AG10803 (cell line): Measurements from ENCODE around the gene MAT2A.

Experiments
- DNase-seq: peaks from one replicate; pipeline ENCODE4 v3.0.0; 2010; ENCODE audit warnings: low read depth
- H3K4me3 ChIP-seq: 2 replicates; pipeline ENCODE4 v1.5.1; 2011; ENCODE audit warnings: mild to moderate bottlenecking, low read length, control low read depth
- TF ChIP-seq, protein P1 (sequence below): conservative IDR thresholded peaks from 2 replicates; pipeline ENCODE4 v1.5.1; 2011; ENCODE audit warnings: mild to moderate bottlenecking, low read length, control low read depth, inconsistent platforms

The MAT2A gene

DNA sequence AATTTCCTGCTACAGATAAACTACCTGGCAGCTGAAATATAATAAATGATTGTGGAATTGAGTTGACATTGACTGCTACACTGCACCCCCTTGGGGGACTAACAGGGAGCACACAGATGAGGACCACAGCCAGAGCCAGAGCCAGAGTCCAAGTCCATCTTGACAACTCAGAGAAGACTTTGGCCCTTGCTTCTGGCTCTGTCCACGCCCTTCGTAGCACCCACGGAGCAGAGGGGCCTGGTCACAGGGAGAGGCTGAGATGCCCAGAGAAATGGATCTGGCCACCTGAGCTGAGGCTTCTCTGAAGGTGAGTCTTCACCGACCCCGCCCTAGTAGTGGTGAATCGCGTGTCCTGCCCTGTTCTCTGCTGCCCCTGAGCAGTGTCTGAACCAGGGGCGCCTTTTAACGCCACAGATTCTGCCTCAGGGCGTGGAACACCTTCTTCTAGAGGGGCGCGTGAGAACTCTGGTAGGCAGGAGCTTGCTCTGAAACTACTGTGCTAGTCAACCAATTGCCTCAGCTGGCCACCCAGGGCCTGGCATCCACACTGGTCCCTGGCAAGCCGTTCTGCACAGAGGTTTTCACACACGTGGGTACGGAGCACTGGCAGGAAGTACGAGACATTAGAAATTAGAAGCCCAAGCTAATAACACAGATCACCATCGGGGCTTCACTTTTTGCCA is 35.7 kb upstream of the MAT2A start:
- no peak for DNase-seq
- H3K4me3 ChIP-seq, result no peak overlapping the region
- TF ChIP-seq, protein P1, sequence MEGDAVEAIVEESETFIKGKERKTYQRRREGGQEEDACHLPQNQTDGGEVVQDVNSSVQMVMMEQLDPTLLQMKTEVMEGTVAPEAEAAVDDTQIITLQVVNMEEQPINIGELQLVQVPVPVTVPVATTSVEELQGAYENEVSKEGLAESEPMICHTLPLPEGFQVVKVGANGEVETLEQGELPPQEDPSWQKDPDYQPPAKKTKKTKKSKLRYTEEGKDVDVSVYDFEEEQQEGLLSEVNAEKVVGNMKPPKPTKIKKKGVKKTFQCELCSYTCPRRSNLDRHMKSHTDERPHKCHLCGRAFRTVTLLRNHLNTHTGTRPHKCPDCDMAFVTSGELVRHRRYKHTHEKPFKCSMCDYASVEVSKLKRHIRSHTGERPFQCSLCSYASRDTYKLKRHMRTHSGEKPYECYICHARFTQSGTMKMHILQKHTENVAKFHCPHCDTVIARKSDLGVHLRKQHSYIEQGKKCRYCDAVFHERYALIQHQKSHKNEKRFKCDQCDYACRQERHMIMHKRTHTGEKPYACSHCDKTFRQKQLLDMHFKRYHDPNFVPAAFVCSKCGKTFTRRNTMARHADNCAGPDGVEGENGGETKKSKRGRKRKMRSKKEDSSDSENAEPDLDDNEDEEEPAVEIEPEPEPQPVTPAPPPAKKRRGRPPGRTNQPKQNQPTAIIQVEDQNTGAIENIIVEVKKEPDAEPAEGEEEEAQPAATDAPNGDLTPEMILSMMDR, result no peak

DNA sequence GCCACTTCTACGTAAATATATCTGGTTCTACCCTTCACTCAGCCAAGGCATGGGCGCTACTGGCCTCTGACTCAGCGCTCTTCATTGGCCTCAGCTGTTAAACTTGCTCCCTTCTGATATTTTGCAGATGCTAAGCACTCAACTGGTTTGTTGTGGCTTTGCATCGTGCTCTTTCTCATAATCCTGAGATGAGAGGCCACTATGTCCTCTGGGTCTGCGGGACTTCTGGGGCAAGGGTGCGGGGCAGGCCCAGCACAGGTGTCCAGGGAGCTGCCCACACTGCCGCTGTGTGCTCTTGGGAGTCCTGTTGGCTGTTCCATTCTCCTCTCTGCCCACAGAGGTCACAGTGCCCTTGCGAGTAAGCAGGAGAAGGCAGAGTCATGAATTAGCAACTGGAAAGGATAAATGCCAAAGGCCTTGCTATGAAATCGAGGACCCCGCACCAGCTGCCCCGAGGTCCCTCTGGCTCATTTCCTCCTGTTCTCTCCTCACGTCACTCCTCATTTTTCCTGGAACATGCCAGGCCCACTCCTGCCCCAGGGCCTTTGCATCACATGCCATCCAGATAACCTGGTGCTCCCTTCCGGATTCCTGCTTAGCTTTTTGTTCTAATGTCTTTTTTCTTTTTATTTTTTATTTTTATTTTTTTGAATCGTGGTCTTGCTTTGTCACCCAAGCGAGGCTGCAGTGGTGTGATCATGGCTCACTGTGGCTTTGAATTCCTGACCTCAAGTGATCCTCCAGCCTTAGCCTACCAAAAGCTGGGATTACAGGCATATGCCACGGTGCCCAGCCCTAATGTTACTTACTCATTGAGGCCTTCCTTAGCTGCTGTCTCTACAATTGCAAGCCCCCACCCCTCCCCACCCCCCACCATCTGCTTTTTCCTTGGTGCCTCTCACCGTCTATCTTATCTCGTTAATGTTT is 34.9 kb upstream of the MAT2A start:
- H3K4me3 ChIP-seq, result no peak overlapping the region
- peak; percentile 82 for DNase-seq
- TF ChIP-seq, protein P1, result no peak

DNA sequence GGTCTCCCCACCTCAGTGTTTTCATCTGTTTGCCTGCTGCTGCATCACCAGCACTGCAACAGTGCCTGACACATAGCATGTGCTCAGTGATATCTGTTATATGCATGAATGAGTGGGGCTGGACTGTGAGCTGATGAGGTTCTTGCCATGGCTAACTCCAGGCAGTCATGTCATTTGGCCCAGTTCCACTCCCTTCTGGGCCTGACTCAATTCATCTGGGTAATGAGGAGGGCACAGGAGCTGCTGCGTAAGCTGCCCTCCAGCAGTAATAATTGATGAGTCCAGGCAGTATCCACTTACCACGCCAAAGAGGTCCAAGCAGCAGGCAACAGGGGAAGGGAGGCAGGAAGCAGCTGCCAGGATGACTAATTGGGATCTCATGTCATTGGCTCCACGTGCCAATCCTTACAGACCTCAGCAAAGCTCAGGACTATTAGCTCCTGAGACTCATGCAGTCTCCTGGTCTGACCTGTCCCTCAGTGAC is 34.1 kb upstream of the MAT2A start:
- no peak overlapping the region for H3K4me3 ChIP-seq
- peak; percentile 92 for DNase-seq
- TF ChIP-seq, protein P1, result no peak

DNA sequence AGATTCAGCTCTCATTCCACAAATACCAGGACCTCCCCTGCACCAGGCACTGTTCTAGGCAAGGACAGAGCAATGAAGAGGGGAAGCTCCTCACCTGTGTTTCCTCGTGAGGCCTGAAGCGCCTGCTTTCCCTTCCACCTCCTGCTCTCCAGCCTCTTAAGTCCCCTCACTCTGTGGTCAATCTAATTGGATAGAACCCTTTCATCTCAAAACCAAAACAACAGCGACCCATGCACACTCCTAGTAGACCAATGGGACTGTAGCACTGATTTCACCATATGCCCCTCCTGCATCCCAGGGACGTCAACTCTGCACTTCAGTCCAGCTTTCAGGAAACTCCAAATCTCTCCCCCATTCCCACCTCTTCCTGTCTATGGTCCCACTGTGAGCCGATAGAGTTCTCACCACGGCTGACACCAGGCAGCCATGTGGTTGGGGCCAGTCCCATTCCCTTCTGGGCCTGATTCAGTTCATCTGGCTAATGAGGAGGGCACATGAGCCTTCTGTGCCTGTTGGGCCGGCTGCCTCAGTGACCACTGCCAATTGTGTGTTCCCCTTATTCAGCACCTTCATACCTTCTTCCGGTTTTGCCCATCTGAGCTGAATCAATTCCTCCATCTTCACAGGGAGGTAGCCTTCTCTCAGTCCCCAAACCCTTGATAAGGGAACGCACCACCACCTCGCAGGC is 33.3 kb upstream of the MAT2A start:
- DNase-seq, result no peak
- TF ChIP-seq, protein P1, result no peak
- no peak overlapping the region for H3K4me3 ChIP-seq

DNA sequence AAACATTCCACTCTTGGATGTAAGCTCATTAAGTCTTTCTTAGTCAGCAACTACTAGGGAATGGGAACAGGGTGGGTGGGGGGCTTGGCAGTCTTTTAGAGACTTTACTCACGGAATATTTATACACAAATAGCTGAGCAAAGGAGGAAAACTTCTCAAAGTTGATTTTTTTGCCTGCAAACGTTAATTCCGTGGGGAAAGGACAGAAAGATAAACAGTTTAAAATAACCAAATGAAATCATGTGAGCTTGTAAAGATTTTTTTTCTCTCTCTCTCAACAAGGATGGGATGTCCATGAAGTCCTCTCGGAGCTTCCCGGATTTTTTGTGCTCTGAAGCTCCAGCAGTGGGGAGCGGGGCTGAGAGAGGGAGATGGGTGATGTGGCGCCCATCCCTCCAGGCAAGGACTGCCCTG is 32.2 kb upstream of the MAT2A start:
- DNase-seq, result no peak
- no peak overlapping the region for H3K4me3 ChIP-seq
- TF ChIP-seq, protein P1, result no peak

DNA sequence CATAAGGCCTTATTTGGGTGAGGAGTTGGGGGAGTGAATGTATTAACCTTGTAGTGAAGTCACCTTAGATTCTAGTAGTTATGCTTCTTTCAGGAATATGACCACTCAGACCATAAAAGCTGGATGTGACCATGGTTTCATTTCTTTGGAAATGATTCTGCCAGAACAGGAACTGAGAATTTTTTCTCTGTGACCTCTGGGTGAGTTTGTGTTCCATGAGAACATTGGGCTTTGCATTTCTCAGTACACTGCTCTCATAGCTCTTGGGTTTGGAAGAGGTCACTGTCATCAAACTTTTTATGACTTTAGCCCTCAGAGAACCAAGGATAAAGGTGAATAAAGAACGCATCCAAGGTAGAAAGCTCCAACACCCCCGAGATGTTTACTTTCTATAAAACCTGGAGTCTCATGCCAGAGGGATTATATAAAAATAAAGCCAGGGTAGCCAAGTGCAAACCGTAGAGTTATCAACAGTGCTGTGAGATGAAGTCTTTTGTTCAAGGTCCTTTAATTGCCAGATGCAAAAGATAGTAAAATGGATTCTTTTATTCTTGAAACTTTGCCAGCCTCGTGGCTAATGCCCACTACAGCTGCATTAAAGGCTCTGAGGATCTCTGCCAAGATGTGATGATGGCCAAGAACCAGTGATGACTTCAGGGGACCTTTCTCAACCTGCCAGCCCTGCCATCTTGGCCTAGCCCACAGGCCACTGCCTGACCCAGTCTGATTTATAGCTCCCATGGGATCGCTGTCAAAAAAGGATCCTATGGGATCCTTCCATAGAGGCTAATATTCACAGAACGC is 27.8 kb upstream of the MAT2A start:
- TF ChIP-seq, protein P1, result no peak
- DNase-seq, result no peak

More for the DNA sequence above, 27.8 kb upstream of the MAT2A start:
- no peak overlapping the region for H3K4me3 ChIP-seq
